Adrenal gland (tissue), 12 donors: ENCODE data around the gene CDCA8. TPM values are rescaled to one million over a fixed set of nuclear protein-coding genes. Genes with fewer than 3 reads are reported as not detected.

Experiments used
- DNase-seq, 7 donors: peaks; one replicate each; pipeline ENCODE4 v3.0.0-alpha.2; 2019 to 2020
- H3K27ac ChIP-seq, 5 donors: fragments of 200-600 bp; sonication (generic) in 4 of 5; 1 replicate in 3 of 5; 2 replicates in 2 of 5; pipeline versions ENCODE4 v1.5.1 to v1.8.0; 2016 to 2020; ENCODE audit warnings: mild to moderate bottlenecking in 1 of 5
- H3K27me3 ChIP-seq: fragments of 200-600 bp; 2 replicates; pipeline ENCODE4 v1.8.0; 2021
- H3K36me3 ChIP-seq, 2 donors: fragments of 200-600 bp; replicated peaks in 1 of 2; 1 replicate in 1 of 2; 2 replicates in 1 of 2; pipeline versions ENCODE4 v1.5.1 to v1.8.0; 2018 to 2022
- H3K4me1 ChIP-seq, 2 donors: fragments of 200-600 bp; replicated peaks in 1 of 2; 1 replicate in 1 of 2; 2 replicates in 1 of 2; pipeline versions ENCODE4 v1.5.1 to v1.8.0; 2018 to 2021
- H3K4me3 ChIP-seq, 4 donors: fragments of 200-600 bp; sonication (generic) in 3 of 4; one replicate each; pipeline ENCODE4 v1.5.1; 2016 to 2018
- H3K9me3 ChIP-seq, 3 donors: fragments of 200-600 bp; sonication (generic) in 1 of 3; replicated peaks in 1 of 3; 1 replicate in 2 of 3; 2 replicates in 1 of 3; pipeline versions ENCODE4 v1.5.1 to v1.8.0; 2016 to 2021
- POLR2A ChIP-seq, 2 donors: fragments of 450-650 bp; IDR thresholded peaks; one replicate each; pipeline ENCODE4 v1.6.1; 2017; ENCODE audit warnings: antibody characterized with exemption in 2 of 2, mild to moderate bottlenecking in 2 of 2, moderate library complexity in 1 of 2
- WGBS, 4 donors: extraction: QIAGEN DNeasy Blood & Tissue Kit in 2 of 4; methylation state at CpG; one replicate each; pipeline versions ENCODE4 v1.1.5 to v1.1.7; 2013 to 2017; 5-methylcytosine and 5-hydroxymethylcytosine counted together
- intact Hi-C, 2 donors: fragments of 100-400 bp; cut with DNase I; formaldehyde crosslinking; loops; one replicate each; pipeline versions ENCODE4 v1.14.1 to v1.15.0; 2022 to 2023
- polyA plus RNA-seq, 3 donors: library from polyadenylated mRNA; stranded (reverse); fragments of 200-250 nt in 2 of 3; fragments of 350-450 nt in 1 of 3; fragmentation: Illumina TruSeq in 1 of 3; extraction: RNeasy Lipid Tissue Mini Kit (QIAGEN cat#74804) in 1 of 3; gene quantifications; one replicate each; pipeline ENCODE4 v1.2.3, GENCODE V29; 2013 to 2014
- total RNA-seq, 9 donors: library from RNA; depleted of rRNA in 4 of 9; stranded (reverse); fragments of >200 nt in 4 of 9; fragments of 120-200 nt in 1 of 9; fragmentation: NEBNext Ultra II Directional in 1 of 9; extraction: Animal tissue kit (Norgen Biotek cat#: 25700) in 1 of 9; gene quantifications; one replicate each; pipeline versions ENCODE4 v1.1.0 to v1.2.4, GENCODE V29; 2013 to 2023
- TF ChIP-seq, protein P1 (sequence below), 6 experiments: fragments of 450-650 bp in 4 of 6; fragments of 200-600 bp in 2 of 6; sonication (generic) in 1 of 6; IDR thresholded peaks; 1 replicate in 5 of 6; 2 replicates in 1 of 6; pipeline versions ENCODE4 v1.5.1 to v1.8.0; 2016 to 2021; ENCODE audit warnings: antibody characterized with exemption in 6 of 6, mild to moderate bottlenecking in 2 of 6, moderate library complexity in 1 of 6
- donor health status: healthy with polysubstance abuse.
- donor health status: Bipolar disorder and iron deficiency.
- donor health status: DM: yes; HTN: yes; CAD: no.
- donor health status: DM: no; HTN: no; CAD: no.
- donor health status: DM: no; HTN: no; CAD: no.
- donor health status: DM: yes; HTN: yes; CAD: no.

The CDCA8 gene
- total and polyA plus RNA-seq, 12 donors: 0.49 to 3.2 (median 1.2) TPM

- H3K27ac ChIP-seq: no peak overlapping the region
- H3K4me1 ChIP-seq: no peaks in the 10 kb centered on the region
- H3K4me3 ChIP-seq: no peak overlapping the region
- intact Hi-C loops: no loop called here
- H3K36me3 ChIP-seq: no peaks in the 10 kb centered on the region
- H3K9me3 ChIP-seq: no peaks in the 10 kb centered on the region
- H3K27me3 ChIP-seq: no peaks in the 10 kb centered on the region
- no peak for DNase-seq
- WGBS, 4 donors: 76 to 85% (median 78%) methylated on average over 5 to 26 of the region's 26 CpGs
- TF ChIP-seq, protein P1, sequence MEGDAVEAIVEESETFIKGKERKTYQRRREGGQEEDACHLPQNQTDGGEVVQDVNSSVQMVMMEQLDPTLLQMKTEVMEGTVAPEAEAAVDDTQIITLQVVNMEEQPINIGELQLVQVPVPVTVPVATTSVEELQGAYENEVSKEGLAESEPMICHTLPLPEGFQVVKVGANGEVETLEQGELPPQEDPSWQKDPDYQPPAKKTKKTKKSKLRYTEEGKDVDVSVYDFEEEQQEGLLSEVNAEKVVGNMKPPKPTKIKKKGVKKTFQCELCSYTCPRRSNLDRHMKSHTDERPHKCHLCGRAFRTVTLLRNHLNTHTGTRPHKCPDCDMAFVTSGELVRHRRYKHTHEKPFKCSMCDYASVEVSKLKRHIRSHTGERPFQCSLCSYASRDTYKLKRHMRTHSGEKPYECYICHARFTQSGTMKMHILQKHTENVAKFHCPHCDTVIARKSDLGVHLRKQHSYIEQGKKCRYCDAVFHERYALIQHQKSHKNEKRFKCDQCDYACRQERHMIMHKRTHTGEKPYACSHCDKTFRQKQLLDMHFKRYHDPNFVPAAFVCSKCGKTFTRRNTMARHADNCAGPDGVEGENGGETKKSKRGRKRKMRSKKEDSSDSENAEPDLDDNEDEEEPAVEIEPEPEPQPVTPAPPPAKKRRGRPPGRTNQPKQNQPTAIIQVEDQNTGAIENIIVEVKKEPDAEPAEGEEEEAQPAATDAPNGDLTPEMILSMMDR (IDR thresholded peaks at IDR 0.05): no peak
Observed at GRCh38 chr1:37718181-37718900, 26.0 kb downstream of the CDCA8 start.

DNA sequence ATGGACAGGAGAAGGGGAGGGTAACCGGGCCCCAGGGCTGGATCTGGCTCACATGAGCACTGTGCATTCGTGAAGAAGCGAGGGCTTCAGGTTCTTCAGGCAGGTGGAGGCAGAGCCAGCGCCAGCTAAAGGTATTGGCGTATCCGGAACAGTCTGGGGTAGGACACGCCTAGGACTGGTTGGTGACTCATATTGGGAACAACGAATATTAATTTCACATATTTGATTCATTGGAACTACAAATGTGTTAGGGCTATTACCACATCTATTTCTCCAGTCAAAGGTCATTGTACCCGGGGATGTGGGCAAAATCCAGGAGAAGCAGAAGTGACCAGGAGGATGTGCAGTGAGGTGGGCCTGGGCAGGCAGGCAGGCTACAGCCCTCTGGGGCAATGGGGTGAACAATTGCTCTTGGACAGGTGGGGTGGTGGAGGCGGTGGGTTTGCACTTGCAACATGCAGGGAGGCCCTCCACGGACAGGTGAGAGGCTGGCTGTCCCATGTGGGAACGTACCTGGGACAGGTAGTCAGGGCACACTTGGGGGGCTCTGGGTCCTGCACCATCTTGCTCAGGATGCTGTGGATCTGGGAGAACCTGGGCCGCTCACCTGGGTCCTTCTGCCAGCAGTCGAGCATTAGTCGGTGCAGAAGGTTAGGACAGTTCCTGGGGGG, 26.7 kb downstream of the CDCA8 start:
- Histone ChIP-seq H3K4me1 (no peaks in the 10 kb centered on the region), H3K4me3 (no peak overlapping the region), H3K36me3 (no peaks in the 10 kb centered on the region), H3K27me3 (no peaks in the 10 kb centered on the region), H3K9me3 (no peaks in the 10 kb centered on the region), H3K27ac (no peak overlapping the region)
- WGBS, 4 donors: 80 to 88% (median 84%) methylated on average over 13 to 15 of the region's 15 CpGs
- TF ChIP-seq POLR2A (IDR thresholded peaks at IDR 0.05): no peak
- TF ChIP-seq, protein P1 (IDR thresholded peaks at IDR 0.05): no peak
- intact Hi-C loops: no loop called here
- DNase-seq: no peak

- no peaks in the 10 kb centered on the region for H3K27me3 ChIP-seq
- intact Hi-C loops: no loop called here
- WGBS, 4 donors: 76 to 90% (median 78%) methylated on average over 5 to 13 of the region's 13 CpGs
Observed at GRCh38 chr1:37719572-37720195, 27.4 kb downstream of the CDCA8 start.

More at GRCh38 chr1:37719572-37720195, 27.4 kb downstream of the CDCA8 start:
- Histone ChIP-seq H3K27ac (no peak overlapping the region), H3K36me3 (no peaks in the 10 kb centered on the region), H3K4me1 (no peaks in the 10 kb centered on the region), H3K4me3 (no peak overlapping the region), H3K9me3 (no peaks in the 10 kb centered on the region)
- TF ChIP-seq, protein P1 (IDR thresholded peaks at IDR 0.05): no peak
- TF ChIP-seq POLR2A (IDR thresholded peaks at IDR 0.05): no peak
- DNase-seq: no peak
